ENCODE measurements around the gene GRIN3B. TPM values are rescaled to one million over a fixed set of nuclear protein-coding genes. Genes with fewer than 3 reads are reported as not detected.

GRIN3B gene
- total and polyA plus RNA-seq, 9 of the 15 experiments (the other 6 are each of a cell fraction or from before 2014, with no cell fraction given) = 0.06 to 0.95 (median 0.19) TPM; not detected in 6

GRCh38 chr19:1041835-1042685 is 41.8 kb downstream of the GRIN3B start (continued):
- no peak for TF ChIP-seq ZNF224 (CRISPR knock-in tag; IDR thresholded peaks at IDR 0.05)
- TF ChIP-seq DDX20 (tag; IDR thresholded peaks at IDR 0.05; ENCODE audit: low read depth) = no peak
- no peak for TF ChIP-seq PHB (CRISPR knock-in tag; IDR thresholded peaks at IDR 0.05)
- TF ChIP-seq TEAD1 (CRISPR knock-in tag; IDR thresholded peaks at IDR 0.05) = no peak
- TF ChIP-seq ZNF277 (CRISPR knock-in tag; IDR thresholded peaks at IDR 0.05; ENCODE audit: borderline replicate concordance) = no peak
- TF ChIP-seq CREB1 (IDR thresholded peaks at IDR 0.05) = peak; percentile 97
- peak; percentile 98 for TF ChIP-seq CREB1 (CRISPR knock-in tag; IDR thresholded peaks at IDR 0.05)
- TF ChIP-seq CHCHD3 (CRISPR knock-in tag; IDR thresholded peaks at IDR 0.05) = no peak
- TF ChIP-seq ZNF699 (CRISPR knock-in tag; IDR thresholded peaks at IDR 0.05; ENCODE audit: insufficient replicate concordance) = no peak
- no peak for TF ChIP-seq CCAR2 (IDR thresholded peaks at IDR 0.05; ENCODE audit: low read depth, low read length)
- TF ChIP-seq PHB2 (IDR thresholded peaks at IDR 0.05; ENCODE audit: low read depth) = no peak
- no peak for TF ChIP-seq ASH1L (IDR thresholded peaks at IDR 0.05; ENCODE audit: borderline replicate concordance, low read depth, partially characterized antibody)
- 0 out of 4 replicates have a peak, but pooled peaks of 1 of the 2 experiments have one; percentile 8 for TF ChIP-seq SIX5 (IDR thresholded peaks at IDR 0.05; ENCODE audit: borderline replicate concordance in 1 of 2, insufficient read depth in 1 of 2, low read depth in 1 of 2, low read length in 2 of 2)
- TF ChIP-seq MAZ (CRISPR knock-in tag; conservative IDR thresholded peaks at IDR 0.05 in 1 of 2, IDR thresholded peaks at IDR 0.05 in 1 of 2) = peak in 1 of 2 experiments; percentile 80; a peak in 2 of 4 replicates
- TF ChIP-seq ZBTB8A (IDR thresholded peaks at IDR 0.05; ENCODE audit: partially characterized antibody) = no peak
- TF ChIP-seq, protein P1, sequence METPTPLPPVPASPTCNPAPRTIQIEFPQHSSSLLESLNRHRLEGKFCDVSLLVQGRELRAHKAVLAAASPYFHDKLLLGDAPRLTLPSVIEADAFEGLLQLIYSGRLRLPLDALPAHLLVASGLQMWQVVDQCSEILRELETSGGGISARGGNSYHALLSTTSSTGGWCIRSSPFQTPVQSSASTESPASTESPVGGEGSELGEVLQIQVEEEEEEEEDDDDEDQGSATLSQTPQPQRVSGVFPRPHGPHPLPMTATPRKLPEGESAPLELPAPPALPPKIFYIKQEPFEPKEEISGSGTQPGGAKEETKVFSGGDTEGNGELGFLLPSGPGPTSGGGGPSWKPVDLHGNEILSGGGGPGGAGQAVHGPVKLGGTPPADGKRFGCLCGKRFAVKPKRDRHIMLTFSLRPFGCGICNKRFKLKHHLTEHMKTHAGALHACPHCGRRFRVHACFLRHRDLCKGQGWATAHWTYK (CRISPR knock-in tag; IDR thresholded peaks at IDR 0.05) = no peak
- no peak for TF ChIP-seq PCBP2 (IDR thresholded peaks at IDR 0.05; ENCODE audit: low read depth, low read length, poor library complexity, severe bottlenecking)
- TF ChIP-seq PYGO2 (tag; IDR thresholded peaks at IDR 0.05) = no peak
- no peak for TF ChIP-seq ZNF184 (CRISPR knock-in tag; IDR thresholded peaks at IDR 0.05)
- TF ChIP-seq NONO (IDR thresholded peaks at IDR 0.05; ENCODE audit: low read depth in 2 of 2, low read length in 1 of 2) = no peak
- TF ChIP-seq ETV6 (IDR thresholded peaks at IDR 0.05; ENCODE audit: borderline replicate concordance in 1 of 2, low read depth in 2 of 2, low read length in 1 of 2) = no peak
- no peak for TF ChIP-seq ETV6 (CRISPR knock-in tag; IDR thresholded peaks at IDR 0.05; ENCODE audit: borderline replicate concordance)

All from K562 (cell line).